Neuronal stem cell (in vitro differentiated cells): ENCODE results near the gene MYO5A.

Experiments
- DNase-seq: peaks from one replicate; pipeline ENCODE4 v3.0.0-alpha.2; 2013; ENCODE audit warnings: low spot score
- H2AFZ ChIP-seq: one replicate; pipeline ENCODE4 v1.6.1; 2013; ENCODE audit warnings: mild to moderate bottlenecking, low read length, inconsistent platforms
- H2AK5ac ChIP-seq: 2 replicates; pipeline ENCODE4 v1.6.1; 2013; ENCODE audit warnings: low read depth, mild to moderate bottlenecking, inconsistent platforms, low read length, moderate library complexity, mixed read lengths
- H2BK120ac ChIP-seq: 2 replicates; pipeline ENCODE4 v1.6.1; 2013; ENCODE audit warnings: low read depth, mild to moderate bottlenecking, inconsistent platforms, low read length, moderate library complexity, mixed read lengths
- H2BK12ac ChIP-seq: one replicate; pipeline ENCODE4 v1.6.1; 2013; ENCODE audit warnings: low read length, inconsistent platforms
- H2BK15ac ChIP-seq: 2 replicates; pipeline ENCODE4 v1.6.1; 2013; ENCODE audit warnings: mild to moderate bottlenecking, low read length, inconsistent platforms, mixed read lengths
- H2BK5ac ChIP-seq: one replicate; pipeline ENCODE4 v1.6.1; 2013; ENCODE audit warnings: inconsistent platforms, mild to moderate bottlenecking, low read length, moderate library complexity
- H3K14ac ChIP-seq: one replicate; pipeline ENCODE4 v1.6.1; 2013; ENCODE audit warnings: low read length, inconsistent platforms
- H3K18ac ChIP-seq: 2 replicates; pipeline ENCODE4 v1.6.1; 2013; ENCODE audit warnings: low read length, inconsistent platforms
- H3K23ac ChIP-seq: 2 replicates; pipeline ENCODE4 v1.6.1; 2013; ENCODE audit warnings: low read depth, mild to moderate bottlenecking, mixed read lengths, low read length, inconsistent platforms; ENCODE audit not compliant: poor library complexity
- H3K27ac ChIP-seq: replicated peaks from 3 replicates; pipeline ENCODE4 v1.5.1; 2013; ENCODE audit warnings: low read length, inconsistent platforms
- H3K27me3 ChIP-seq, 3 experiments: 2 replicates each; pipeline ENCODE4 v1.6.1; 2013; ENCODE audit warnings: low read length in 3 of 3, mild to moderate bottlenecking in 2 of 3, inconsistent platforms in 1 of 3, low read depth in 1 of 3, mixed read lengths in 1 of 3, moderate library complexity in 1 of 3; ENCODE audit not compliant: control insufficient read depth in 3 of 3, insufficient read depth in 3 of 3
- H3K36me3 ChIP-seq, 2 donors: replicated peaks in 1 of 2; 2 replicates each; pipeline ENCODE4 v1.6.1; 2013; ENCODE audit warnings: low read length in 2 of 2; ENCODE audit not compliant: control insufficient read depth in 2 of 2, insufficient read depth in 2 of 2
- H3K4ac ChIP-seq: 2 replicates; pipeline ENCODE4 v1.6.1; 2013; ENCODE audit warnings: inconsistent platforms, mild to moderate bottlenecking, low read length, moderate library complexity
- H3K4me1 ChIP-seq, 2 donors: 1 replicate in 1 of 2; 2 replicates in 1 of 2; pipeline ENCODE4 v1.6.1; 2013; ENCODE audit warnings: low read length in 2 of 2, low read depth in 1 of 2; ENCODE audit not compliant: control insufficient read depth in 2 of 2, insufficient read depth in 1 of 2
- H3K4me2 ChIP-seq: one replicate; pipeline ENCODE4 v1.6.1; 2013; ENCODE audit warnings: mild to moderate bottlenecking, low read length, inconsistent platforms; ENCODE audit not compliant: insufficient read depth, poor library complexity, severe bottlenecking
- H3K4me3 ChIP-seq, 2 donors: 2 replicates each; pipeline ENCODE4 v1.5.1; 2013; ENCODE audit warnings: low read length in 2 of 2, mild to moderate bottlenecking in 2 of 2, inconsistent platforms in 1 of 2, moderate library complexity in 1 of 2
- H3K79me1 ChIP-seq: one replicate; pipeline ENCODE4 v1.6.1; 2013; ENCODE audit warnings: low read depth, mild to moderate bottlenecking, inconsistent platforms, low read length, moderate library complexity
- H3K9ac ChIP-seq: one replicate; pipeline ENCODE4 v1.6.1; 2013; ENCODE audit warnings: mild to moderate bottlenecking, low read depth, low read length, inconsistent platforms; ENCODE audit not compliant: poor library complexity
- H3K9me3 ChIP-seq, 2 donors: replicated peaks in 1 of 2; 2 replicates each; pipeline versions ENCODE3 to v1.6.1; 2013; ENCODE audit warnings: low read length in 2 of 2, mild to moderate bottlenecking in 2 of 2, inconsistent platforms in 1 of 2, low read depth in 1 of 2, mixed read lengths in 1 of 2, moderate library complexity in 1 of 2; ENCODE audit not compliant: control insufficient read depth in 2 of 2, insufficient read depth in 1 of 2
- H4K8ac ChIP-seq: one replicate; pipeline ENCODE4 v1.6.1; 2013; ENCODE audit warnings: low read depth, mild to moderate bottlenecking, inconsistent platforms, low read length, moderate library complexity
- H4K91ac ChIP-seq: one replicate; pipeline ENCODE4 v1.6.1; 2013; ENCODE audit warnings: low read length, low read depth, mild to moderate bottlenecking, inconsistent platforms; ENCODE audit not compliant: poor library complexity
- WGBS, 2 donors: extraction: QIAGEN DNeasy Blood & Tissue Kit; methylation state at CpG; one replicate each; pipeline ENCODE4 v1.1.7; 2013; ENCODE audit warnings: missing lambda C conversion rate in 2 of 2, mixed read lengths in 1 of 2; ENCODE audit not compliant: insufficient read length in 2 of 2, insufficient replicate concordance in 1 of 2; ENCODE audit errors: extremely low coverage in 2 of 2; 5-methylcytosine and 5-hydroxymethylcytosine counted together

MYO5A gene

GRCh38 chr15:52483707-52484106 is 45.0 kb downstream of the MYO5A start:
- Histone ChIP-seq H3K4me2 (no peak overlapping the region), H4K91ac (no peak overlapping the region), H3K14ac (no peak overlapping the region), H2AFZ (no peak overlapping the region), H3K36me3 (no peaks in the 10 kb centered on the region), H3K27ac (no peak overlapping the region), H3K79me1 (peaks cover 2% of the 10 kb centered on the region), H3K9me3 (peaks cover under 1 to 1% of the 10 kb centered on the region in 2 donors), H3K18ac (no peak overlapping the region), H4K8ac (no peak overlapping the region), H3K4me1 (peaks cover 8 to 13% of the 10 kb centered on the region in 2 donors), H2BK120ac (no peak overlapping the region), H2BK15ac (no peak overlapping the region), H2AK5ac (no peak overlapping the region), H3K4me3 (no peak overlapping the region), H3K27me3 (no peaks in the 10 kb centered on the region), H2BK12ac (no peak overlapping the region), H3K23ac (no peak overlapping the region), H3K4ac (no peak overlapping the region), H2BK5ac (no peak overlapping the region), H3K9ac (no peak overlapping the region)
- no peak for DNase-seq
- no CpG with 5 or more reads among the region's 3 CpGs for WGBS, 2 donors

GRCh38 chr15:52481915-52482314 is 46.8 kb downstream of the MYO5A start:
- Histone ChIP-seq H3K4me1 (peaks cover 4 to 13% of the 10 kb centered on the region in 2 donors), H2BK120ac (no peak overlapping the region), H3K79me1 (peaks cover 2% of the 10 kb centered on the region), H4K8ac (no peak overlapping the region), H2BK15ac (no peak overlapping the region), H3K27ac (no peak overlapping the region), H3K14ac (no peak overlapping the region), H4K91ac (no peak overlapping the region), H3K9ac (no peak overlapping the region), H3K4me3 (no peak overlapping the region), H2BK5ac (no peak overlapping the region), H2AFZ (no peak overlapping the region), H3K18ac (no peak overlapping the region), H3K9me3 (peaks cover 1 to 5% of the 10 kb centered on the region in 2 donors), H3K4me2 (no peak overlapping the region), H2BK12ac (no peak overlapping the region), H3K23ac (no peak overlapping the region), H3K4ac (no peak overlapping the region), H2AK5ac (no peak overlapping the region), H3K27me3 (no peaks in the 10 kb centered on the region), H3K36me3 (no peaks in the 10 kb centered on the region)
- DNase-seq = no peak
- WGBS, 2 donors = no CpG with 5 or more reads among the region's 3 CpGs

- peaks cover 2% of the 10 kb centered on the region for H3K79me1 ChIP-seq
- no peak overlapping the region for H2BK12ac ChIP-seq
- H3K36me3 ChIP-seq = no peaks in the 10 kb centered on the region
- no peak overlapping the region for H2BK5ac ChIP-seq
- H2AK5ac ChIP-seq = no peak overlapping the region
- H3K9me3 ChIP-seq = peaks cover 1 to 5% of the 10 kb centered on the region in 2 donors
- H3K27ac ChIP-seq = no peak overlapping the region
- no peak overlapping the region for H2BK120ac ChIP-seq
- no peak overlapping the region for H3K4ac ChIP-seq
- H4K8ac ChIP-seq = no peak overlapping the region
- H3K14ac ChIP-seq = no peak overlapping the region
- no peak overlapping the region for H3K18ac ChIP-seq
- no peak overlapping the region for H2BK15ac ChIP-seq
- peaks cover under 1 to 7% of the 10 kb centered on the region in 2 donors for H3K4me1 ChIP-seq
- H3K4me3 ChIP-seq = no peak overlapping the region
- no peak for DNase-seq
- H3K4me2 ChIP-seq = no peak overlapping the region
- no peak overlapping the region for H3K23ac ChIP-seq
- no peaks in the 10 kb centered on the region for H3K27me3 ChIP-seq
- no peak overlapping the region for H4K91ac ChIP-seq
- H2AFZ ChIP-seq = no peak overlapping the region
- WGBS, 2 donors = no CpG with 5 or more reads among the region's 1 CpG
- H3K9ac ChIP-seq = no peak overlapping the region
Observed at GRCh38 chr15:52480990-52481389, 47.7 kb downstream of the MYO5A start.

- no peak overlapping the region for H3K14ac ChIP-seq
- no peak overlapping the region for H3K4me2 ChIP-seq
- H4K8ac ChIP-seq = no peak overlapping the region
- H2BK15ac ChIP-seq = no peak overlapping the region
- no peak overlapping the region for H3K18ac ChIP-seq
- H3K36me3 ChIP-seq = no peaks in the 10 kb centered on the region
- no peak overlapping the region for H3K23ac ChIP-seq
- H4K91ac ChIP-seq = no peak overlapping the region
- H3K4ac ChIP-seq = no peak overlapping the region
- WGBS, 2 donors = no CpG with 5 or more reads among the region's 2 CpGs
- no peak overlapping the region for H3K9ac ChIP-seq
- peaks cover 0 to 5% of the 10 kb centered on the region in 2 donors for H3K4me1 ChIP-seq
- H3K4me3 ChIP-seq = no peak overlapping the region
- no peak for DNase-seq
- peaks cover 2% of the 10 kb centered on the region for H3K79me1 ChIP-seq
- H2BK5ac ChIP-seq = no peak overlapping the region
- H3K27me3 ChIP-seq = no peaks in the 10 kb centered on the region
- H2BK12ac ChIP-seq = no peak overlapping the region
- no peak overlapping the region for H2AFZ ChIP-seq
- H3K9me3 ChIP-seq = peaks cover 0 to 5% of the 10 kb centered on the region in 2 donors
- H2BK120ac ChIP-seq = no peak overlapping the region
- no peak overlapping the region for H2AK5ac ChIP-seq
- H3K27ac ChIP-seq = no peak overlapping the region
Observed at GRCh38 chr15:52466716-52467115, 62.0 kb downstream of the MYO5A start.
